Stimulated activated CD4-positive, alpha-beta T cell treated with anti-CD3 and anti-CD28 coated beads, Interleukin-2, amount 100 ng/mL, for 48 hours (primary cell): Measurements from ENCODE around the gene CTLA4.

Experiments used
- DNase-seq, 2 donors: peaks; one replicate each; pipeline ENCODE4 v3.0.0-alpha.2; 2020

CTLA4 gene

GRCh38 chr2:203867561-203868200, at the start of gene CTLA4:
TSS of gene CTLA4 (plus strand) at chr2:203867771. CDS start at chr2:203867943, 172 bp downstream.
- DNase-seq: no peak

- no peak for DNase-seq
Measured at GRCh38 chr2:203818656-203819055, 48.9 kb upstream of the CTLA4 start.

- DNase-seq: no peak
Measured at GRCh38 chr2:203819434-203820133, 48.0 kb upstream of the CTLA4 start.

GRCh38 chr2:203820969-203821368, 46.6 kb upstream of the CTLA4 start:
- no peak for DNase-seq

GRCh38 chr2:203822240-203822639, 45.3 kb upstream of the CTLA4 start:
- DNase-seq: no peak

- no peak for DNase-seq
Measured at GRCh38 chr2:203823173-203823572, 44.4 kb upstream of the CTLA4 start.

GRCh38 chr2:203824057-203824456, 43.5 kb upstream of the CTLA4 start:
- DNase-seq: no peak

GRCh38 chr2:203824603-203825002, 43.0 kb upstream of the CTLA4 start:
- no peak for DNase-seq

- no peak for DNase-seq
Measured at GRCh38 chr2:203826704-203827103, 40.9 kb upstream of the CTLA4 start.

- peak; percentile 55 to 57 for DNase-seq
Measured at GRCh38 chr2:203830304-203831055, 37.1 kb upstream of the CTLA4 start.

- DNase-seq: no peak
Measured at GRCh38 chr2:203835420-203835819, 32.2 kb upstream of the CTLA4 start.

- no peak for DNase-seq
Measured at GRCh38 chr2:203835892-203836800, 31.4 kb upstream of the CTLA4 start.

- no peak for DNase-seq
Measured at GRCh38 chr2:203840655-203841205, 26.8 kb upstream of the CTLA4 start.

- DNase-seq: no peak
Measured at GRCh38 chr2:203841654-203842053, 25.9 kb upstream of the CTLA4 start.

GRCh38 chr2:203842373-203842772, 25.2 kb upstream of the CTLA4 start:
- DNase-seq: no peak

- DNase-seq: no peak
Measured at GRCh38 chr2:203846490-203847105, 21.0 kb upstream of the CTLA4 start.

- DNase-seq: no peak
Measured at GRCh38 chr2:203849010-203849409, 18.6 kb upstream of the CTLA4 start.

GRCh38 chr2:203852760-203853159, 14.8 kb upstream of the CTLA4 start:
- DNase-seq: no peak

- DNase-seq: no peak
Measured at GRCh38 chr2:203853271-203853670, 14.3 kb upstream of the CTLA4 start.

- DNase-seq: no peak
Measured at GRCh38 chr2:203853722-203854121, 13.8 kb upstream of the CTLA4 start.

GRCh38 chr2:203855274-203855673, 12.3 kb upstream of the CTLA4 start:
- DNase-seq: no peak

GRCh38 chr2:203857656-203858055, 9.9 kb upstream of the CTLA4 start:
- no peak for DNase-seq
